Fibroblast of skin of back (primary cell): Measurements from ENCODE around the gene HSPG2.

Experiments
- DNase-seq: peaks from one replicate; pipeline ENCODE4 v3.0.0-alpha.2; 2013

The HSPG2 gene

GRCh38 chr1:21879928-21880618 is 57.0 kb downstream of the HSPG2 start:
- DNase-seq, result no peak

- DNase-seq, result no peak
Observed at GRCh38 chr1:21878840-21879478, 58.2 kb downstream of the HSPG2 start.

GRCh38 chr1:21878009-21878773 is 58.9 kb downstream of the HSPG2 start:
- DNase-seq, result no peak

- DNase-seq, result no peak
Observed at GRCh38 chr1:21876267-21876666, 60.8 kb downstream of the HSPG2 start.

GRCh38 chr1:21875621-21876063 is 61.5 kb downstream of the HSPG2 start:
- no peak for DNase-seq

- no peak for DNase-seq
Observed at GRCh38 chr1:21874778-21875547, 62.1 kb downstream of the HSPG2 start.

- DNase-seq, result no peak
Observed at GRCh38 chr1:21874328-21874727, 62.8 kb downstream of the HSPG2 start.

GRCh38 chr1:21873761-21874160 is 63.3 kb downstream of the HSPG2 start:
- DNase-seq, result no peak

GRCh38 chr1:21873174-21873573 is 63.9 kb downstream of the HSPG2 start:
- no peak for DNase-seq

GRCh38 chr1:21872445-21873079 is 64.5 kb downstream of the HSPG2 start:
- no peak for DNase-seq

GRCh38 chr1:21871943-21872342 is 65.2 kb downstream of the HSPG2 start:
- no peak for DNase-seq

GRCh38 chr1:21870611-21871010 is 66.5 kb downstream of the HSPG2 start:
- DNase-seq, result no peak

- peak; percentile 96 for DNase-seq
Observed at GRCh38 chr1:21869620-21870121, 67.4 kb downstream of the HSPG2 start.

- no peak for DNase-seq
Observed at GRCh38 chr1:21868941-21869454, 68.1 kb downstream of the HSPG2 start.

GRCh38 chr1:21868482-21868881 is 68.6 kb downstream of the HSPG2 start:
- DNase-seq, result no peak

GRCh38 chr1:21867451-21867996 is 69.6 kb downstream of the HSPG2 start:
- no peak for DNase-seq

- no peak for DNase-seq
Observed at GRCh38 chr1:21866707-21867043, 70.4 kb downstream of the HSPG2 start.

- no peak for DNase-seq
Observed at GRCh38 chr1:21865943-21866706, 71.0 kb downstream of the HSPG2 start.

GRCh38 chr1:21865609-21865942 is 71.5 kb downstream of the HSPG2 start:
- DNase-seq, result no peak

- DNase-seq, result no peak
Observed at GRCh38 chr1:21864730-21865129, 72.4 kb downstream of the HSPG2 start.

- no peak for DNase-seq
Observed at GRCh38 chr1:21863981-21864380, 73.1 kb downstream of the HSPG2 start.
